ENCODE data around the gene TTI1.

GRCh38 chr20:38044685-38045084 lies 11.4 kb upstream of the TTI1 start:
- TF ChIP-seq, protein P1, sequence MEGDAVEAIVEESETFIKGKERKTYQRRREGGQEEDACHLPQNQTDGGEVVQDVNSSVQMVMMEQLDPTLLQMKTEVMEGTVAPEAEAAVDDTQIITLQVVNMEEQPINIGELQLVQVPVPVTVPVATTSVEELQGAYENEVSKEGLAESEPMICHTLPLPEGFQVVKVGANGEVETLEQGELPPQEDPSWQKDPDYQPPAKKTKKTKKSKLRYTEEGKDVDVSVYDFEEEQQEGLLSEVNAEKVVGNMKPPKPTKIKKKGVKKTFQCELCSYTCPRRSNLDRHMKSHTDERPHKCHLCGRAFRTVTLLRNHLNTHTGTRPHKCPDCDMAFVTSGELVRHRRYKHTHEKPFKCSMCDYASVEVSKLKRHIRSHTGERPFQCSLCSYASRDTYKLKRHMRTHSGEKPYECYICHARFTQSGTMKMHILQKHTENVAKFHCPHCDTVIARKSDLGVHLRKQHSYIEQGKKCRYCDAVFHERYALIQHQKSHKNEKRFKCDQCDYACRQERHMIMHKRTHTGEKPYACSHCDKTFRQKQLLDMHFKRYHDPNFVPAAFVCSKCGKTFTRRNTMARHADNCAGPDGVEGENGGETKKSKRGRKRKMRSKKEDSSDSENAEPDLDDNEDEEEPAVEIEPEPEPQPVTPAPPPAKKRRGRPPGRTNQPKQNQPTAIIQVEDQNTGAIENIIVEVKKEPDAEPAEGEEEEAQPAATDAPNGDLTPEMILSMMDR (IDR thresholded peaks at IDR 0.05) = no peak
- TF ChIP-seq POLR2A (IDR thresholded peaks at IDR 0.05) = no peak
- TF ChIP-seq POLR2AphosphoS5 (IDR thresholded peaks at IDR 0.05) = no peak
